ENCODE results near the gene KATNA1.

DNA sequence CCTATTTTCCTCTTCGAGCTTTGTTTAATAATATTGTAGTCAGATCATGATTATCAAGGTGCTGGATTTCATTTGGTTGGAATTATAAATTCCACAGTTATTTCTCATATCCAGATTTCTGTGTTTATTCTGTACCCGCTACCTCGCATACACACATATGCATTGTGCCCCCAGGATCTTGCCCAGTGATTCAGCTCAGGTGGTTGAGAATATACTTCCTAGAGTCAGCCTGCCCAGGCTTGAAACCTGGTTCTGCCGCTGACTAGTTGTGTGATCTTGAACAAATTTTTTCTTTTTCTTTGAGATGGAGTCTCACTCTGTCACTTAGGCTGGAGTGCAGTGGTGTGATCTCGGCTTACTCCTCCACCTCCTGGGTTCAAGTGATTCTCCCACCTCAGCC is 67.6 kb downstream of the KATNA1 start:
- TF ChIP-seq, protein P1, sequence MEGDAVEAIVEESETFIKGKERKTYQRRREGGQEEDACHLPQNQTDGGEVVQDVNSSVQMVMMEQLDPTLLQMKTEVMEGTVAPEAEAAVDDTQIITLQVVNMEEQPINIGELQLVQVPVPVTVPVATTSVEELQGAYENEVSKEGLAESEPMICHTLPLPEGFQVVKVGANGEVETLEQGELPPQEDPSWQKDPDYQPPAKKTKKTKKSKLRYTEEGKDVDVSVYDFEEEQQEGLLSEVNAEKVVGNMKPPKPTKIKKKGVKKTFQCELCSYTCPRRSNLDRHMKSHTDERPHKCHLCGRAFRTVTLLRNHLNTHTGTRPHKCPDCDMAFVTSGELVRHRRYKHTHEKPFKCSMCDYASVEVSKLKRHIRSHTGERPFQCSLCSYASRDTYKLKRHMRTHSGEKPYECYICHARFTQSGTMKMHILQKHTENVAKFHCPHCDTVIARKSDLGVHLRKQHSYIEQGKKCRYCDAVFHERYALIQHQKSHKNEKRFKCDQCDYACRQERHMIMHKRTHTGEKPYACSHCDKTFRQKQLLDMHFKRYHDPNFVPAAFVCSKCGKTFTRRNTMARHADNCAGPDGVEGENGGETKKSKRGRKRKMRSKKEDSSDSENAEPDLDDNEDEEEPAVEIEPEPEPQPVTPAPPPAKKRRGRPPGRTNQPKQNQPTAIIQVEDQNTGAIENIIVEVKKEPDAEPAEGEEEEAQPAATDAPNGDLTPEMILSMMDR (IDR thresholded peaks at IDR 0.05; ENCODE audit: low read depth, low read length, poor library complexity, severe bottlenecking) = no peak
- no peak for TF ChIP-seq EZH2phosphoT487 (IDR thresholded peaks at IDR 0.05; ENCODE audit: borderline replicate concordance, low read length)
